Kidney (tissue), 14 donors: ENCODE measurements around the gene TRPM1. TPM values are rescaled to one million over a fixed set of nuclear protein-coding genes. Genes with fewer than 3 reads are reported as not detected.

Experiments
- DNase-seq, 5 donors: peaks; one replicate each; pipeline ENCODE4 v3.0.0-alpha.2; 2013 to 2020
- FAIRE-seq: peaks from 2 replicates; lab custom pipeline; 2012; peaks lifted over from hg19 to GRCh38; lab: Jason Lieb, UNC
- H3K27ac ChIP-seq, 2 donors: one replicate each; pipeline ENCODE4 v1.7.0; 2013; ENCODE audit warnings: low read depth in 2 of 2, low read length in 2 of 2, inconsistent platforms in 1 of 2
- H3K27me3 ChIP-seq: one replicate; pipeline ENCODE4 v1.7.1; 2013; ENCODE audit warnings: low read length, inconsistent platforms; ENCODE audit not compliant: control insufficient read depth, insufficient read depth
- H3K36me3 ChIP-seq, 3 donors: one replicate each; pipeline versions ENCODE4 v1.7.0 to v1.7.1; 2013; ENCODE audit warnings: low read length in 3 of 3, control low read depth in 1 of 3, inconsistent platforms in 1 of 3; ENCODE audit not compliant: insufficient read depth in 3 of 3, control insufficient read depth in 2 of 3
- H3K4me1 ChIP-seq, 3 donors: one replicate each; pipeline versions ENCODE4 v1.7.0 to v1.7.1; 2013; ENCODE audit warnings: low read length in 3 of 3, inconsistent platforms in 1 of 3, low read depth in 1 of 3; ENCODE audit not compliant: control insufficient read depth in 2 of 3, insufficient read depth in 2 of 3
- H3K4me3 ChIP-seq, 3 donors: one replicate each; pipeline versions ENCODE4 v1.7.0 to v1.8.1; 2013; ENCODE audit warnings: low read length in 3 of 3, control low read depth in 1 of 3, inconsistent platforms in 1 of 3
- H3K9ac ChIP-seq, 3 donors: one replicate each; pipeline versions ENCODE4 v1.7.0 to v1.7.1; 2013; ENCODE audit warnings: low read length in 3 of 3, control low read depth in 1 of 3, inconsistent platforms in 1 of 3
- H3K9me3 ChIP-seq, 3 donors: one replicate each; pipeline versions ENCODE4 v1.7.0 to v1.7.1; 2013; ENCODE audit warnings: low read length in 3 of 3, control low read depth in 1 of 3, inconsistent platforms in 1 of 3; ENCODE audit not compliant: control insufficient read depth in 2 of 3, insufficient read depth in 1 of 3
- CTCF ChIP-seq: IDR thresholded peaks from 3 replicates; pipeline ENCODE4 v1.5.1; 2012; ENCODE audit warnings: mild to moderate bottlenecking, moderate library complexity, borderline replicate concordance; ENCODE audit not compliant: insufficient read depth; ENCODE audit errors: extremely low read depth
- intact Hi-C: fragments of 100-400 bp; cut with DNase I; formaldehyde crosslinking; loops from one replicate; pipeline ENCODE4 v1.11.1; 2022
- polyA plus RNA-seq: library from polyadenylated mRNA; stranded (reverse); fragments of 350-450 nt; fragmentation: Illumina TruSeq; extraction: RNeasy Lipid Tissue Mini Kit (QIAGEN cat#74804); gene quantifications from one replicate; pipeline ENCODE4 v1.2.3, GENCODE V29; 2014; ENCODE audit warnings: low read depth, low replicate concordance; ENCODE audit not compliant: insufficient read depth
- total RNA-seq: library from RNA; stranded (reverse); fragmentation: NEBNext Ultra II Directional; extraction: Animal tissue kit (Norgen Biotek cat#: 25700); gene quantifications from one replicate; pipeline ENCODE4 v1.2.1, GENCODE V29; 2021
- donor health status: control.
- donor health status: control.
- donor health status: control.
- donor health status: control.
- donor health status: control.
- donor health status: DM: yes; HTN: yes; CAD: no.
- donor health status: Normal renal cell carcinoma (clear cell type).

TRPM1 gene
- total and polyA plus RNA-seq, 2 donors from 2014 or later = 1.3 TPM; not detected in 1

- no peak for DNase-seq
Measured at GRCh38 chr15:31058236-31058962, 43.1 kb downstream of the TRPM1 start.

GRCh38 chr15:31051496-31052080 lies 49.9 kb downstream of the TRPM1 start:
- no peak for DNase-seq
- no peak for TF ChIP-seq CTCF
- H3K9me3 ChIP-seq = peaks cover 0 to 2% (median 0%) of the 10 kb centered on the region in 3 donors
- FAIRE-seq = no peak
- no peaks in the 10 kb centered on the region for H3K4me1 ChIP-seq
- no peak overlapping the region for H3K27ac ChIP-seq
- intact Hi-C loops = no loop called here
- no peak overlapping the region for H3K9ac ChIP-seq
- H3K36me3 ChIP-seq = no peaks in the 10 kb centered on the region
- H3K27me3 ChIP-seq = no peaks in the 10 kb centered on the region
- no peak overlapping the region for H3K4me3 ChIP-seq

More at GRCh38 chr15:31058236-31058962, 43.1 kb downstream of the TRPM1 start:
- Histone ChIP-seq H3K4me1 (peaks cover 3 to 20% (median 8%) of the 10 kb centered on the region in 3 donors), H3K9ac (no peak overlapping the region), H3K4me3 (no peak overlapping the region), H3K27ac (no peak overlapping the region), H3K9me3 (peaks cover 0 to 2% (median 0%) of the 10 kb centered on the region in 3 donors), H3K36me3 (no peaks in the 10 kb centered on the region), H3K27me3 (no peaks in the 10 kb centered on the region)
- intact Hi-C loops = no loop called here
- TF ChIP-seq CTCF = no peak
- FAIRE-seq = no peak

- intact Hi-C loops = no loop called here
- H3K27me3 ChIP-seq = no peaks in the 10 kb centered on the region
- no peak overlapping the region for H3K9ac ChIP-seq
- DNase-seq = no peak
- H3K36me3 ChIP-seq = no peaks in the 10 kb centered on the region
- no peak overlapping the region for H3K27ac ChIP-seq
- TF ChIP-seq CTCF = no peak
- no peak overlapping the region for H3K4me3 ChIP-seq
- no peak for FAIRE-seq
- H3K9me3 ChIP-seq = no peaks in the 10 kb centered on the region
- H3K4me1 ChIP-seq = no peaks in the 10 kb centered on the region
Measured at GRCh38 chr15:31050953-31051352, 50.6 kb downstream of the TRPM1 start.
